Measurements from ENCODE around the gene CCL17.

DNA sequence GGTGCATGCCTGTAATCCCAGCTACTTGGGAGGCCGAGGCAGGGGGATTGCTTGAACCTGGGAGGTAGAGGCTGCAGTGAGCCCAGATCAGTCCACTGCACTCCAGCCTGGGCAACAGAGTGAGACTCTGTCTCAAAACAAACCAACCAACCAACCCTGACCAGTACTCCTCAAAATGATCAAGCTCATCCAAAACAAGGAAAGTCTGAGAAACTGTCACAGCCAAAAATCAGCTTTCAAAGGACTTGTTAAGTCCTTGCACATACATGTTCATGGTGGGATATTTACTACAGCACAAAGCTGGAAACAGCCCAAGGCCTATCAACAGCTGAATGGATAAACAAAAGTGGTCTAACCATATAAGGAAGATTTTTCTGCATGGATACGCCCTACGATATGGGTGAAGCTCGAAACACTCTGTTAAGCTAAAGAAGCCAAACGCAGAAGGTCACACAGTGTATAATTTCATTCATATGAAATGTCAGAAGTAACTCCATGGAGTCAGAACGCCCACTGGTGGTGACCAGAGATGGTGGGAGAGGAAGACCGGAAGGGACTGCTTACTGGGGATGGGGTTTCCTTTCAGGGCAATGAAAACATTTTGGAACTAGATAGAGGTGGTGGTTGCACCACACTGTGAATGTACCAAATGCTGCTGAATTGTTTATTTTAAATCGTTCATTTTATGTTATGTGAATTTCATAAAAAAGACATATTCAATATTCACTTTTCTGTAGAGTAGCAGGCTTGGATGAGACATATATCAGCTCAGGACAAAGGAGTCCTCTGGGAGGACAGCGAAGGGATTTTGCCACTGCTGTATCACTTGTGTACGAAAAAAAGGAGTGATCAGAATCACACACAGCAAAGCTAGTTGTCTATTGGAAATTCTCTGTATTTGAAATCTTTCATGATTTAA lies 17.7 kb downstream of the CCL17 start:
- TF ChIP-seq YY1 (IDR thresholded peaks at IDR 0.05) (no peak), TAF1 (conservative IDR thresholded peaks at IDR 0.05) (no peak), RAD21 (IDR thresholded peaks at IDR 0.05) (peak; percentile 74 to 88), GABPA (IDR thresholded peaks at IDR 0.05 in 1 of 2, conservative IDR thresholded peaks at IDR 0.05 in 1 of 2) (no peak)
- TF ChIP-seq, protein P1, sequence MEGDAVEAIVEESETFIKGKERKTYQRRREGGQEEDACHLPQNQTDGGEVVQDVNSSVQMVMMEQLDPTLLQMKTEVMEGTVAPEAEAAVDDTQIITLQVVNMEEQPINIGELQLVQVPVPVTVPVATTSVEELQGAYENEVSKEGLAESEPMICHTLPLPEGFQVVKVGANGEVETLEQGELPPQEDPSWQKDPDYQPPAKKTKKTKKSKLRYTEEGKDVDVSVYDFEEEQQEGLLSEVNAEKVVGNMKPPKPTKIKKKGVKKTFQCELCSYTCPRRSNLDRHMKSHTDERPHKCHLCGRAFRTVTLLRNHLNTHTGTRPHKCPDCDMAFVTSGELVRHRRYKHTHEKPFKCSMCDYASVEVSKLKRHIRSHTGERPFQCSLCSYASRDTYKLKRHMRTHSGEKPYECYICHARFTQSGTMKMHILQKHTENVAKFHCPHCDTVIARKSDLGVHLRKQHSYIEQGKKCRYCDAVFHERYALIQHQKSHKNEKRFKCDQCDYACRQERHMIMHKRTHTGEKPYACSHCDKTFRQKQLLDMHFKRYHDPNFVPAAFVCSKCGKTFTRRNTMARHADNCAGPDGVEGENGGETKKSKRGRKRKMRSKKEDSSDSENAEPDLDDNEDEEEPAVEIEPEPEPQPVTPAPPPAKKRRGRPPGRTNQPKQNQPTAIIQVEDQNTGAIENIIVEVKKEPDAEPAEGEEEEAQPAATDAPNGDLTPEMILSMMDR (IDR thresholded peaks at IDR 0.05; ENCODE audit: low read depth, low read length, missing input control), result peak; percentile 54
- TF ChIP-seq, protein P2, sequence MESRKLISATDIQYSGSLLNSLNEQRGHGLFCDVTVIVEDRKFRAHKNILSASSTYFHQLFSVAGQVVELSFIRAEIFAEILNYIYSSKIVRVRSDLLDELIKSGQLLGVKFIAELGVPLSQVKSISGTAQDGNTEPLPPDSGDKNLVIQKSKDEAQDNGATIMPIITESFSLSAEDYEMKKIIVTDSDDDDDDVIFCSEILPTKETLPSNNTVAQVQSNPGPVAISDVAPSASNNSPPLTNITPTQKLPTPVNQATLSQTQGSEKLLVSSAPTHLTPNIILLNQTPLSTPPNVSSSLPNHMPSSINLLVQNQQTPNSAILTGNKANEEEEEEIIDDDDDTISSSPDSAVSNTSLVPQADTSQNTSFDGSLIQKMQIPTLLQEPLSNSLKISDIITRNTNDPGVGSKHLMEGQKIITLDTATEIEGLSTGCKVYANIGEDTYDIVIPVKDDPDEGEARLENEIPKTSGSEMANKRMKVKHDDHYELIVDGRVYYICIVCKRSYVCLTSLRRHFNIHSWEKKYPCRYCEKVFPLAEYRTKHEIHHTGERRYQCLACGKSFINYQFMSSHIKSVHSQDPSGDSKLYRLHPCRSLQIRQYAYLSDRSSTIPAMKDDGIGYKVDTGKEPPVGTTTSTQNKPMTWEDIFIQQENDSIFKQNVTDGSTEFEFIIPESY (IDR thresholded peaks at IDR 0.05), result no peak
- TF ChIP-seq, protein P3, sequence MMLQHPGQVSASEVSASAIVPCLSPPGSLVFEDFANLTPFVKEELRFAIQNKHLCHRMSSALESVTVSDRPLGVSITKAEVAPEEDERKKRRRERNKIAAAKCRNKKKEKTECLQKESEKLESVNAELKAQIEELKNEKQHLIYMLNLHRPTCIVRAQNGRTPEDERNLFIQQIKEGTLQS (IDR thresholded peaks at IDR 0.05), result no peak
